T-helper 9 cell (primary cell): ENCODE measurements around the gene KCP.
"Not testable (repeated sequence)": the region's sequence is repeated elsewhere in the genome, so short reads cannot be mapped to it uniquely, and the experiment has no call there.

Experiments used
- DNase-seq: peaks from one replicate; pipeline ENCODE4 v3.0.0-alpha.2; 2020

KCP gene

GRCh38 chr7:128920913-128921582, 10.5 kb upstream of the KCP start:
- no peak for DNase-seq

- DNase-seq: no peak
These were observed 9.6 kb upstream of the KCP start for GRCh38 chr7:128919881-128920799.

GRCh38 chr7:128919241-128919640, 8.7 kb upstream of the KCP start:
- DNase-seq: no peak

- no peak for DNase-seq
These were observed 7.6 kb upstream of the KCP start for GRCh38 chr7:128918016-128918665.

GRCh38 chr7:128917122-128917521, 6.6 kb upstream of the KCP start:
- no peak for DNase-seq

- DNase-seq: no peak
These were observed 6.1 kb upstream of the KCP start for GRCh38 chr7:128916643-128916915.

- DNase-seq: no peak
These were observed 5.5 kb upstream of the KCP start for GRCh38 chr7:128915841-128916642.

GRCh38 chr7:128915271-128915819, 4.8 kb upstream of the KCP start:
- DNase-seq: no peak

- no peak for DNase-seq
These were observed 4.2 kb upstream of the KCP start for GRCh38 chr7:128914566-128915151.

GRCh38 chr7:128913870-128914565, 3.5 kb upstream of the KCP start:
- no peak for DNase-seq

GRCh38 chr7:128912709-128913495, 2.4 kb upstream of the KCP start:
- DNase-seq: not testable (repeated sequence)

- DNase-seq: no peak
These were observed 1.8 kb upstream of the KCP start for GRCh38 chr7:128912281-128912680.

- DNase-seq: no peak
These were observed 1.0 kb upstream of the KCP start for GRCh38 chr7:128911423-128912031.

- no peak for DNase-seq
These were observed 612 bp downstream of the KCP start for GRCh38 chr7:128909625-128910568.

GRCh38 chr7:128908750-128909624, 1.5 kb downstream of the KCP start:
- DNase-seq: no peak

- DNase-seq: no peak
These were observed 3.5 kb downstream of the KCP start for GRCh38 chr7:128906766-128907559.
